GM21423 (cell line): ENCODE measurements around the gene MXD4.

Source experiments
- ATAC-seq: cut with Tn5 transposase; IDR thresholded peaks from one replicate; pipeline ENCODE4 v1.9.1; 2021; ENCODE audit warnings: mild to moderate bottlenecking, moderate library complexity; ENCODE audit not compliant: unreplicated experiment

MXD4 gene

GRCh38 chr4:2292646-2293108 is 30.8 kb upstream of the MXD4 start:
- ATAC-seq, result no peak

- ATAC-seq, result no peak
Measured at GRCh38 chr4:2291705-2292645, 30.1 kb upstream of the MXD4 start.

GRCh38 chr4:2290974-2291704 is 29.2 kb upstream of the MXD4 start:
- no peak for ATAC-seq

GRCh38 chr4:2290488-2290887 is 28.6 kb upstream of the MXD4 start:
- ATAC-seq, result no peak

GRCh38 chr4:2289955-2290333 is 28.0 kb upstream of the MXD4 start:
- ATAC-seq, result no peak

- no peak for ATAC-seq
Measured at GRCh38 chr4:2289311-2289954, 27.5 kb upstream of the MXD4 start.

- ATAC-seq, result no peak
Measured at GRCh38 chr4:2288051-2288541, 26.2 kb upstream of the MXD4 start.

- no peak for ATAC-seq
Measured at GRCh38 chr4:2287594-2287915, 25.6 kb upstream of the MXD4 start.

- no peak for ATAC-seq
Measured at GRCh38 chr4:2286904-2287593, 25.1 kb upstream of the MXD4 start.

- ATAC-seq, result no peak
Measured at GRCh38 chr4:2285613-2286381, 23.9 kb upstream of the MXD4 start.

- no peak for ATAC-seq
Measured at GRCh38 chr4:2284934-2285612, 23.2 kb upstream of the MXD4 start.

- ATAC-seq, result no peak
Measured at GRCh38 chr4:2284161-2284933, 22.4 kb upstream of the MXD4 start.

- no peak for ATAC-seq
Measured at GRCh38 chr4:2283199-2283711, 21.3 kb upstream of the MXD4 start.

- peak; percentile 86 for ATAC-seq
Measured at GRCh38 chr4:2281575-2282343, 19.9 kb upstream of the MXD4 start.

- no peak for ATAC-seq
Measured at GRCh38 chr4:2280531-2281300, 18.8 kb upstream of the MXD4 start.

- ATAC-seq, result no peak
Measured at GRCh38 chr4:2277956-2278355, 16.0 kb upstream of the MXD4 start.
